ENCODE results near the gene SH3GL1.
A peak's percentile ranks its signal among the peaks of the same experiment; 100 is the strongest.

Gene SH3GL1

GRCh38 chr19:4396949-4397783 lies 3.2 kb downstream of the SH3GL1 start:
- DNase-seq (ENCODE audit: low spot score) = no peak

GRCh38 chr19:4393947-4394590 lies 6.3 kb downstream of the SH3GL1 start:
- DNase-seq (ENCODE audit: low spot score) = no peak

- no peak for DNase-seq (ENCODE audit: low spot score)
Measured at GRCh38 chr19:4391701-4392483, 8.5 kb downstream of the SH3GL1 start.

GRCh38 chr19:4391306-4391693 lies 9.0 kb downstream of the SH3GL1 start:
- no peak for DNase-seq (ENCODE audit: low spot score)

- no peak for DNase-seq (ENCODE audit: low spot score)
Measured at GRCh38 chr19:4390567-4391305, 9.6 kb downstream of the SH3GL1 start.

GRCh38 chr19:4390017-4390566 lies 10.3 kb downstream of the SH3GL1 start:
- DNase-seq (ENCODE audit: low spot score) = no peak

- DNase-seq (ENCODE audit: low spot score) = no peak
Measured at GRCh38 chr19:4389511-4390016, 10.8 kb downstream of the SH3GL1 start.

GRCh38 chr19:4389064-4389375 lies 11.3 kb downstream of the SH3GL1 start:
- DNase-seq (ENCODE audit: low spot score) = no peak

GRCh38 chr19:4388337-4389063 lies 11.8 kb downstream of the SH3GL1 start:
- DNase-seq (ENCODE audit: low spot score) = no peak

- DNase-seq (ENCODE audit: low spot score) = peak; percentile 65
Measured at GRCh38 chr19:4386041-4386782, 14.1 kb downstream of the SH3GL1 start.

GRCh38 chr19:4385291-4386040 lies 14.9 kb downstream of the SH3GL1 start:
- DNase-seq (ENCODE audit: low spot score) = no peak

- DNase-seq (ENCODE audit: low spot score) = no peak
Measured at GRCh38 chr19:4380254-4380727, 20.1 kb downstream of the SH3GL1 start.

- no peak for DNase-seq (ENCODE audit: low spot score)
Measured at GRCh38 chr19:4379383-4380253, 20.7 kb downstream of the SH3GL1 start.

- DNase-seq (ENCODE audit: low spot score) = no peak
Measured at GRCh38 chr19:4378886-4379285, 21.5 kb downstream of the SH3GL1 start.

GRCh38 chr19:4376991-4377781 lies 23.2 kb downstream of the SH3GL1 start:
- no peak for DNase-seq (ENCODE audit: low spot score)

- no peak for DNase-seq (ENCODE audit: low spot score)
Measured at GRCh38 chr19:4376671-4376990, 23.7 kb downstream of the SH3GL1 start.

- no peak for DNase-seq (ENCODE audit: low spot score)
Measured at GRCh38 chr19:4376028-4376670, 24.2 kb downstream of the SH3GL1 start.
